OCI-M2 (cell line): ENCODE measurements around the gene MINDY4B.
"Not testable (repeated sequence)": the region's sequence is repeated elsewhere in the genome, so short reads cannot be mapped to it uniquely, and the experiment has no call there.

Source experiments
- DNase-seq: peaks from one replicate; lab custom pipeline; 2025; ENCODE audit not compliant: unreplicated experiment; lab: John Stamatoyannopoulos, UW

The MINDY4B gene

GRCh38 chr3:150899141-150899540 lies 6.1 kb downstream of the MINDY4B start:
- no peak for DNase-seq

GRCh38 chr3:150898046-150898754 lies 7.0 kb downstream of the MINDY4B start:
- DNase-seq = no peak

GRCh38 chr3:150897592-150897991 lies 7.6 kb downstream of the MINDY4B start:
- no peak for DNase-seq

GRCh38 chr3:150890831-150891230 lies 14.4 kb downstream of the MINDY4B start:
- DNase-seq = no peak

GRCh38 chr3:150890295-150890694 lies 14.9 kb downstream of the MINDY4B start:
- DNase-seq = no peak

GRCh38 chr3:150889106-150889505 lies 16.1 kb downstream of the MINDY4B start:
- no peak for DNase-seq

GRCh38 chr3:150887031-150887430 lies 18.2 kb downstream of the MINDY4B start:
- no peak for DNase-seq

- DNase-seq = no peak
These were observed 19.7 kb downstream of the MINDY4B start for GRCh38 chr3:150885535-150885934.

GRCh38 chr3:150878996-150879575 lies 26.2 kb downstream of the MINDY4B start:
- no peak for DNase-seq

GRCh38 chr3:150878290-150878689 lies 26.9 kb downstream of the MINDY4B start:
- no peak for DNase-seq

GRCh38 chr3:150877303-150877702 lies 27.9 kb downstream of the MINDY4B start:
- no peak for DNase-seq

- no peak for DNase-seq
These were observed 28.5 kb downstream of the MINDY4B start for GRCh38 chr3:150876611-150877265.

GRCh38 chr3:150875548-150875947 lies 29.7 kb downstream of the MINDY4B start:
- no peak for DNase-seq

- DNase-seq = no peak
These were observed 30.5 kb downstream of the MINDY4B start for GRCh38 chr3:150874666-150875219.

GRCh38 chr3:150871192-150871591 lies 34.0 kb downstream of the MINDY4B start:
- no peak for DNase-seq

- DNase-seq = no peak
These were observed 34.8 kb downstream of the MINDY4B start for GRCh38 chr3:150870406-150870805.

GRCh38 chr3:150868282-150868681 lies 37.0 kb downstream of the MINDY4B start:
- DNase-seq = no peak

- DNase-seq = no peak
These were observed 37.8 kb downstream of the MINDY4B start for GRCh38 chr3:150867434-150867833.

GRCh38 chr3:150863921-150864320 lies 41.3 kb downstream of the MINDY4B start:
- DNase-seq = not testable (repeated sequence)

- DNase-seq = no peak
These were observed 43.4 kb downstream of the MINDY4B start for GRCh38 chr3:150861851-150862250.

- not testable (repeated sequence) for DNase-seq
These were observed 47.3 kb downstream of the MINDY4B start for GRCh38 chr3:150857936-150858335.

- no peak for DNase-seq
These were observed 55.0 kb downstream of the MINDY4B start for GRCh38 chr3:150850191-150850590.
